ENCODE measurements around the gene AHCYL2. TPM values are rescaled to one million over a fixed set of nuclear protein-coding genes. Genes with fewer than 3 reads are reported as not detected.

The AHCYL2 gene
- total and polyA plus RNA-seq, 12 donors: 2.5 to 7.7 (median 5.6) TPM

GRCh38 chr7:129281163-129281562 is 56.3 kb downstream of the AHCYL2 start:
- no peak overlapping the region for H3K4me3 ChIP-seq
- peaks cover 0 to 4% (median 0%) of the 10 kb centered on the region in 9 donors for H3K36me3 ChIP-seq
- TF ChIP-seq CTCF (IDR thresholded peaks at IDR 0.05): no peak
- no peak for ATAC-seq
- no peaks in the 10 kb centered on the region for H3K9me3 ChIP-seq
- 100% methylated on average over 1 of the region's 1 CpG for WGBS, 2 donors
- DNase-seq: no peak
- peaks cover 0 to 19% (median 8%) of the 10 kb centered on the region in 9 donors for H3K4me1 ChIP-seq
- H3K27ac ChIP-seq: no peak overlapping the region
- no peaks in the 10 kb centered on the region for H3K27me3 ChIP-seq
- intact Hi-C loops (cut with DNase I): no loop called here

GRCh38 chr7:129282865-129283264 is 58.0 kb downstream of the AHCYL2 start:
- peaks cover 0 to 4% (median 0%) of the 10 kb centered on the region in 9 donors for H3K36me3 ChIP-seq
- DNase-seq: no peak
- H3K27me3 ChIP-seq: no peaks in the 10 kb centered on the region
- peaks cover 0 to 19% (median 8%) of the 10 kb centered on the region in 9 donors for H3K4me1 ChIP-seq
- ATAC-seq: no peak
- H3K4me3 ChIP-seq: no peak overlapping the region
- H3K27ac ChIP-seq: no peak overlapping the region
- intact Hi-C loops (cut with DNase I): no loop called here
- TF ChIP-seq CTCF (IDR thresholded peaks at IDR 0.05): no peak
- H3K9me3 ChIP-seq: no peaks in the 10 kb centered on the region
- 87 to 94% methylated on average over 5 of the region's 5 CpGs for WGBS, 2 donors

GRCh38 chr7:129283936-129284335 is 59.1 kb downstream of the AHCYL2 start:
- intact Hi-C loops (cut with DNase I): no loop called here
- peaks cover 0 to 4% (median 0%) of the 10 kb centered on the region in 9 donors for H3K36me3 ChIP-seq
- WGBS, 2 donors: 76 to 85% methylated on average over 4 of the region's 4 CpGs
- no peak for TF ChIP-seq CTCF (IDR thresholded peaks at IDR 0.05)
- DNase-seq (no peak), ATAC-seq (no peak)
- H3K27ac ChIP-seq: no peak overlapping the region
- H3K9me3 ChIP-seq: no peaks in the 10 kb centered on the region
- H3K4me3 ChIP-seq: no peak overlapping the region
- H3K27me3 ChIP-seq: no peaks in the 10 kb centered on the region
- peaks cover 0 to 19% (median 8%) of the 10 kb centered on the region in 9 donors for H3K4me1 ChIP-seq

GRCh38 chr7:129285111-129285510 is 60.3 kb downstream of the AHCYL2 start:
- TF ChIP-seq CTCF (IDR thresholded peaks at IDR 0.05): no peak
- DNase-seq: no peak
- peaks cover 0 to 14% (median 8%) of the 10 kb centered on the region in 9 donors for H3K4me1 ChIP-seq
- H3K27ac ChIP-seq: peak overlapping the region in 1 of 10 donors; percentile 34
- H3K9me3 ChIP-seq: no peaks in the 10 kb centered on the region
- no peak overlapping the region for H3K4me3 ChIP-seq
- H3K36me3 ChIP-seq: peaks cover 0 to 7% (median 0%) of the 10 kb centered on the region in 9 donors
- no peaks in the 10 kb centered on the region for H3K27me3 ChIP-seq
- peak in 1 of 8 donors; percentile 61 for ATAC-seq
- intact Hi-C loops (cut with DNase I): no loop called here
- WGBS, 2 donors: 64 to 83% methylated on average over 2 of the region's 2 CpGs

Data from heart right ventricle (tissue), 16 donors.